H9 (cell line): ENCODE data around the gene EPB41L4A. TPM values are rescaled to one million over a fixed set of nuclear protein-coding genes. Genes with fewer than 3 reads are reported as not detected.

ENCODE experiments used
- DNase-seq: peaks from one replicate; pipeline ENCODE4 v3.0.0-alpha.2; 2017
- H2AFZ ChIP-seq: one replicate; pipeline ENCODE4 v1.6.1; 2013; ENCODE audit warnings: mild to moderate bottlenecking, low read length, control low read depth, moderate library complexity
- H2AK5ac ChIP-seq: 2 replicates; pipeline ENCODE4 v1.6.1; 2013; ENCODE audit warnings: low read length, control low read depth, mixed read lengths; ENCODE audit not compliant: insufficient read length
- H2BK120ac ChIP-seq: one replicate; pipeline ENCODE4 v1.6.1; 2013; ENCODE audit warnings: low read depth, mild to moderate bottlenecking, low read length, control low read depth, inconsistent platforms; ENCODE audit not compliant: poor library complexity, severe bottlenecking
- H2BK12ac ChIP-seq: 2 replicates; pipeline ENCODE4 v1.6.1; 2013; ENCODE audit warnings: low read length, control low read depth, mixed read lengths, low read depth; ENCODE audit not compliant: insufficient read length
- H2BK15ac ChIP-seq: 2 replicates; pipeline ENCODE4 v1.6.1; 2013; ENCODE audit warnings: low read depth, low read length, control low read depth
- H2BK20ac ChIP-seq: one replicate; pipeline ENCODE4 v1.6.1; 2013; ENCODE audit warnings: low read depth, mild to moderate bottlenecking, low read length, control low read depth, inconsistent platforms; ENCODE audit not compliant: poor library complexity, severe bottlenecking
- H2BK5ac ChIP-seq: 2 replicates; pipeline ENCODE4 v1.6.1; 2013; ENCODE audit warnings: low read length, control low read depth, mixed read lengths; ENCODE audit not compliant: insufficient read length
- H3K14ac ChIP-seq: 2 replicates; pipeline ENCODE4 v1.6.1; 2013; ENCODE audit warnings: low read length, control low read depth; ENCODE audit not compliant: insufficient read depth
- H3K18ac ChIP-seq: 2 replicates; pipeline ENCODE4 v1.6.1; 2013; ENCODE audit warnings: low read depth, mild to moderate bottlenecking, mixed read lengths, low read length, control low read depth; ENCODE audit not compliant: insufficient read length
- H3K23ac ChIP-seq: 2 replicates; pipeline ENCODE4 v1.6.1; 2013; ENCODE audit warnings: low read length, control low read depth, mixed read lengths, low read depth; ENCODE audit not compliant: insufficient read length
- H3K23me2 ChIP-seq: 2 replicates; pipeline ENCODE4 v1.6.1; 2013; ENCODE audit warnings: low read depth, mild to moderate bottlenecking, mixed read lengths, low read length, control low read depth; ENCODE audit not compliant: insufficient read length, poor library complexity, severe bottlenecking
- H3K27ac ChIP-seq: 2 replicates; pipeline ENCODE4 v1.5.1; 2013; ENCODE audit warnings: low read length, control low read depth, mixed read lengths, low read depth; ENCODE audit not compliant: insufficient read length
- H3K27me3 ChIP-seq: 2 replicates; pipeline ENCODE4 v1.6.1; 2013; ENCODE audit warnings: low read length, control low read depth, inconsistent platforms; ENCODE audit not compliant: insufficient read depth
- H3K4ac ChIP-seq: 2 replicates; pipeline ENCODE4 v1.6.1; 2013; ENCODE audit warnings: low read depth, mild to moderate bottlenecking, control low read depth, inconsistent platforms, low read length, moderate library complexity
- H3K4me1 ChIP-seq: 2 replicates; pipeline ENCODE4 v1.6.1; 2013; ENCODE audit warnings: low read length, control low read depth, inconsistent platforms; ENCODE audit not compliant: insufficient read depth
- H3K4me2 ChIP-seq: 2 replicates; pipeline ENCODE4 v1.6.1; 2013; ENCODE audit warnings: low read length, control low read depth, mixed read lengths; ENCODE audit not compliant: insufficient read length, insufficient read depth
- H3K56ac ChIP-seq: 2 replicates; pipeline ENCODE4 v1.6.1; 2013; ENCODE audit warnings: low read depth, mild to moderate bottlenecking, mixed read lengths, low read length, control low read depth; ENCODE audit not compliant: insufficient read length
- H3K79me1 ChIP-seq: 2 replicates; pipeline ENCODE4 v1.6.1; 2013; ENCODE audit warnings: low read depth, mild to moderate bottlenecking, moderate library complexity, low read length, control low read depth, inconsistent platforms; ENCODE audit not compliant: insufficient read depth, poor library complexity, severe bottlenecking
- H3K79me2 ChIP-seq: 2 replicates; pipeline ENCODE4 v1.6.1; 2013; ENCODE audit warnings: low read length, control low read depth, inconsistent platforms; ENCODE audit not compliant: insufficient read depth
- H3K9ac ChIP-seq: 2 replicates; pipeline ENCODE4 v1.6.1; 2013; ENCODE audit warnings: low read length, control low read depth, mixed read lengths; ENCODE audit not compliant: insufficient read length; ENCODE audit errors: extremely low read depth
- H3K9me3 ChIP-seq: one replicate; pipeline ENCODE4 v1.6.1; 2013; ENCODE audit warnings: low read depth, low read length, inconsistent platforms; ENCODE audit not compliant: control insufficient read depth
- H3T11ph ChIP-seq: one replicate; pipeline ENCODE4 v1.6.1; 2013; ENCODE audit warnings: mild to moderate bottlenecking, low read length, control low read depth, inconsistent platforms
- H4K20me1 ChIP-seq: one replicate; pipeline ENCODE4 v1.6.1; 2013; ENCODE audit not compliant: control insufficient read depth, insufficient read length, insufficient read depth
- H4K5ac ChIP-seq: 2 replicates; pipeline ENCODE4 v1.6.1; 2013; ENCODE audit warnings: low read depth, mild to moderate bottlenecking, mixed read lengths, low read length, control low read depth; ENCODE audit not compliant: insufficient read length
- H4K8ac ChIP-seq: replicated peaks from 2 replicates; pipeline ENCODE4 v1.6.1; 2013; ENCODE audit warnings: low read length, control low read depth, mixed read lengths, low read depth; ENCODE audit not compliant: insufficient read length
- H4K91ac ChIP-seq: 2 replicates; pipeline ENCODE4 v1.6.1; 2013; ENCODE audit warnings: low read depth, mild to moderate bottlenecking, moderate library complexity, mixed read lengths, low read length, control low read depth; ENCODE audit not compliant: insufficient read length
- H3K27ac Mint-ChIP-seq, 3 experiments: 2 replicates in 2 of 3; 3 replicates in 1 of 3; pipeline ENCODE4 v1.8.0; 2020 to 2021; ENCODE audit warnings: mixed read lengths in 3 of 3, mild to moderate bottlenecking in 1 of 3, moderate library complexity in 1 of 3
- H3K27me3 Mint-ChIP-seq: 2 replicates; pipeline ENCODE4 v1.8.0; 2021; ENCODE audit warnings: low read depth, mild to moderate bottlenecking, moderate library complexity, mixed read lengths
- H3K36me3 Mint-ChIP-seq, 3 experiments: 2 replicates in 2 of 3; 3 replicates in 1 of 3; pipeline ENCODE4 v1.8.0; 2020 to 2021; ENCODE audit warnings: low read depth in 3 of 3, mixed read lengths in 3 of 3; ENCODE audit not compliant: insufficient read depth in 1 of 3
- H3K4me1 Mint-ChIP-seq, 2 experiments: 2 replicates each; pipeline ENCODE4 v1.8.0; 2020; ENCODE audit warnings: mixed read lengths in 2 of 2
- H3K4me3 Mint-ChIP-seq, 2 experiments: 2 replicates in 1 of 2; 3 replicates in 1 of 2; pipeline ENCODE4 v1.8.0; 2020 to 2021; ENCODE audit warnings: mild to moderate bottlenecking in 2 of 2, mixed read lengths in 2 of 2, moderate library complexity in 1 of 2
- H3K9me3 Mint-ChIP-seq, 2 experiments: 2 replicates in 1 of 2; 3 replicates in 1 of 2; pipeline ENCODE4 v1.8.0; 2020; ENCODE audit warnings: mild to moderate bottlenecking in 2 of 2, mixed read lengths in 2 of 2, moderate library complexity in 1 of 2
- WGBS: extraction: QIAGEN DNeasy Blood & Tissue Kit; methylation state at CpG from one replicate; pipeline ENCODE4 v1.1.7; 2013; ENCODE audit warnings: missing lambda C conversion rate, low lambda C conversion rate, mixed read lengths; ENCODE audit not compliant: insufficient read length; ENCODE audit errors: extremely low coverage; 5-methylcytosine and 5-hydroxymethylcytosine counted together
- total RNA-seq: library from RNA; stranded (reverse); gene quantifications from 2 replicates; pipeline ENCODE4 v1.2.1, GENCODE V29; 2021
- TF ChIP-seq, protein P1 (sequence below): fragments of 200-600 bp; sonication (generic); conservative IDR thresholded peaks from 3 replicates; pipeline ENCODE4 v1.8.0; 2021; ENCODE audit warnings: antibody characterized with exemption, mild to moderate bottlenecking

The EPB41L4A gene
- total RNA-seq, 1 experiment from 2014 or later: 4.9 TPM

DNA sequence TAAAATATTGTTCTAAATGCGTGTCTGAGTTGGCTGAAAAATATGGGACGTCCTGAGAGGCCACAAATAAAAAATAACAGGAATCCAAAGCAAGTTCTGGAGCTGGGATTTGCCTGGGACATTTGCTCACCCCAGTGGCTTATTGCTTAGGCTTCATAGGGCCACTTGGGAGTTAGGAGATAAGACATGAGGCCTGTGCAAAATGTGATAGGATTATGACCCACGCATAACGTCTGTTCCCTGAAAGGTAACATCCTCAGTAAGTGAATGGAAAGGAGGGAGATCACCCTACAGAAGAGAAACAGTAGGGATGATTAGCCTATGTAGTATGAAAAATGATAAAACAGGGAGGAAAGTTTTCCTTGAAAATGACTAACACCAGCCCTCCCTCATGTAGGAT lies 269.4 kb downstream of the EPB41L4A start:
- Histone ChIP-seq H3K79me2 (no peaks in the 10 kb centered on the region), H2BK5ac (no peak overlapping the region), H3K9me3 (no peaks in the 10 kb centered on the region), H3K56ac (no peak overlapping the region), H3K4ac (no peak overlapping the region), H3K27me3 (no peaks in the 10 kb centered on the region), H3K14ac (no peak overlapping the region), H3K4me2 (no peak overlapping the region), H3K27ac (no peak overlapping the region), H3T11ph (no peak overlapping the region), H4K20me1 (no peaks in the 10 kb centered on the region), H3K23ac (no peak overlapping the region), H2BK12ac (no peak overlapping the region), H2AK5ac (no peak overlapping the region), H2BK20ac (no peak overlapping the region), H3K9ac (no peak overlapping the region), H3K79me1 (no peaks in the 10 kb centered on the region), H4K91ac (no peak overlapping the region), H3K4me1 (no peaks in the 10 kb centered on the region), H4K8ac (no peak overlapping the region), H2BK120ac (no peak overlapping the region), H2AFZ (no peak overlapping the region), H3K23me2 (no peaks in the 10 kb centered on the region), H2BK15ac (no peak overlapping the region), H4K5ac (no peak overlapping the region), H3K18ac (no peak overlapping the region)
- Mint-ChIP-seq H3K36me3 (peaks cover 0 to 14% (median 0%) of the 10 kb centered on the region in 3 experiments; a peak in 2 of 7 replicates), H3K27ac (no peak overlapping the region), H3K9me3 (peaks cover 12% of the 10 kb centered on the region in 2 experiments; a peak in 4 of 5 replicates), H3K27me3 (no peaks in the 10 kb centered on the region), H3K4me3 (no peak overlapping the region), H3K4me1 (no peaks in the 10 kb centered on the region)
- TF ChIP-seq, protein P1, sequence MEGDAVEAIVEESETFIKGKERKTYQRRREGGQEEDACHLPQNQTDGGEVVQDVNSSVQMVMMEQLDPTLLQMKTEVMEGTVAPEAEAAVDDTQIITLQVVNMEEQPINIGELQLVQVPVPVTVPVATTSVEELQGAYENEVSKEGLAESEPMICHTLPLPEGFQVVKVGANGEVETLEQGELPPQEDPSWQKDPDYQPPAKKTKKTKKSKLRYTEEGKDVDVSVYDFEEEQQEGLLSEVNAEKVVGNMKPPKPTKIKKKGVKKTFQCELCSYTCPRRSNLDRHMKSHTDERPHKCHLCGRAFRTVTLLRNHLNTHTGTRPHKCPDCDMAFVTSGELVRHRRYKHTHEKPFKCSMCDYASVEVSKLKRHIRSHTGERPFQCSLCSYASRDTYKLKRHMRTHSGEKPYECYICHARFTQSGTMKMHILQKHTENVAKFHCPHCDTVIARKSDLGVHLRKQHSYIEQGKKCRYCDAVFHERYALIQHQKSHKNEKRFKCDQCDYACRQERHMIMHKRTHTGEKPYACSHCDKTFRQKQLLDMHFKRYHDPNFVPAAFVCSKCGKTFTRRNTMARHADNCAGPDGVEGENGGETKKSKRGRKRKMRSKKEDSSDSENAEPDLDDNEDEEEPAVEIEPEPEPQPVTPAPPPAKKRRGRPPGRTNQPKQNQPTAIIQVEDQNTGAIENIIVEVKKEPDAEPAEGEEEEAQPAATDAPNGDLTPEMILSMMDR: no peak
- WGBS: no CpG with 5 or more reads among the region's 4 CpGs
- no peak for DNase-seq
